KOPT-K1 (cell line): Measurements from ENCODE around the gene SLC47A2.

ENCODE experiments used
- H3K27ac ChIP-seq: fragments of 200-600 bp; sonication (generic); 2 replicates; pipeline ENCODE4 v1.5.1; 2016; ENCODE audit warnings: antibody characterized with exemption, mild to moderate bottlenecking, low read depth, low read length; ENCODE audit not compliant: poor library complexity, severe bottlenecking
- H3K36me3 ChIP-seq: fragments of 200-600 bp; sonication (generic); 2 replicates; pipeline ENCODE4 v1.5.1; 2017; ENCODE audit warnings: antibody characterized with exemption, mild to moderate bottlenecking, low read length, moderate library complexity; ENCODE audit not compliant: insufficient read depth
- H3K9me3 ChIP-seq: fragments of 200-600 bp; sonication (generic); 2 replicates; pipeline ENCODE4 v1.5.1; 2017; ENCODE audit warnings: antibody characterized with exemption, low read length, mild to moderate bottlenecking; ENCODE audit not compliant: insufficient read depth, poor library complexity, severe bottlenecking

Gene SLC47A2

DNA sequence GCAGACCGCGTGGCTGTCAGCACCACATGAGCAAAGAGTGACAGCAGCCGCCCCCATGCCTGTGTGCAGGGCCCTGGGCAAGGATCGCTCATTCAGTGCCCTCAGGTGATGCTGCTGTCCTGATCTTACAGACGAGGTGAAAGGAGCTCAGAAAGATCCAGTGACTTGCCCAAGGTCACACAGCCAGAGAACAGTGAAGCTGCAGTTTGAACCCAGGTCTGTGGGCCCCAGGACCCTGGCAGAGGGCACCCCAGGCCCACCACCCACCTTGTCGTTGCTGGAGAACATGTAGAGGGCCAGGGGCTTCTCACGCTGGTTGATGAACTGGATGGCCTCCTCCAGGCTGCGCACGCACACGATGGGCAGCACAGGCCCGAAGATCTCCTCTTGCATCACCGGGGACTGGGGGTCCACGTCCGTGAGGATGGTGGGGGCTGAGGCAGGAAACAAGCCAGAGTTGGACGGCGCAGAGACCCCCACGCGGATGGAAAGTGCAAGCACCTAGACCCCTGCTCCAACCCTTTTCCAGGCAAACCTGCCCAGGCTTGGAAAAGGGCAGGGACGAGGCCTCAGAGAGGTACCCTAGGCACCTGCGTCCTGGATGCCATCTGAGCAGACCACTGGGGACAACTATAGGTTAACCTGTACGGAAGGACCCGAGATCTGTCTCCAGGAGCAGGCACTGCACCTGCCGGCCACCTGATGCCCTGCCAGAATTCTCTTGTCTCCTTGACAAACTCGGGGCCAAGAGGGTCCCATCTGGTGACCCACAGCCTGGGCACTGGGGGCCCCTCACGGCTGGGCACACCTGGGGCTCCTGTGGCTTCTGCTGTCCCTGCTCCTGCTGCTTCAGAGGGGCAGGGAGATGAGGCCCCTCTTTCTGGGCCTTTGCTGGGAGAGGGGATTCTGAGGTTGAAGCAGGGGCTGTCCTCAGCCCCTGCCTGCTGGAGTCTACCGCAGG, 23.1 kb upstream of the SLC47A2 start:
- Histone ChIP-seq H3K9me3 (no peaks in the 10 kb centered on the region), H3K36me3 (no peaks in the 10 kb centered on the region), H3K27ac (no peak overlapping the region)

GRCh38 chr17:19738757-19739156, 22.4 kb upstream of the SLC47A2 start:
- Histone ChIP-seq H3K9me3 (no peaks in the 10 kb centered on the region), H3K27ac (no peak overlapping the region), H3K36me3 (no peaks in the 10 kb centered on the region)

- H3K36me3 ChIP-seq = no peaks in the 10 kb centered on the region
- H3K9me3 ChIP-seq = no peaks in the 10 kb centered on the region
- no peak overlapping the region for H3K27ac ChIP-seq
These were observed 21.7 kb upstream of the SLC47A2 start for GRCh38 chr17:19738073-19738449.

GRCh38 chr17:19737305-19738072, 21.1 kb upstream of the SLC47A2 start:
- H3K9me3 ChIP-seq = no peaks in the 10 kb centered on the region
- H3K36me3 ChIP-seq = no peaks in the 10 kb centered on the region
- H3K27ac ChIP-seq = no peak overlapping the region

- Histone ChIP-seq H3K36me3 (no peaks in the 10 kb centered on the region), H3K27ac (no peak overlapping the region), H3K9me3 (no peaks in the 10 kb centered on the region)
These were observed 19.7 kb upstream of the SLC47A2 start for GRCh38 chr17:19736071-19736470.

DNA sequence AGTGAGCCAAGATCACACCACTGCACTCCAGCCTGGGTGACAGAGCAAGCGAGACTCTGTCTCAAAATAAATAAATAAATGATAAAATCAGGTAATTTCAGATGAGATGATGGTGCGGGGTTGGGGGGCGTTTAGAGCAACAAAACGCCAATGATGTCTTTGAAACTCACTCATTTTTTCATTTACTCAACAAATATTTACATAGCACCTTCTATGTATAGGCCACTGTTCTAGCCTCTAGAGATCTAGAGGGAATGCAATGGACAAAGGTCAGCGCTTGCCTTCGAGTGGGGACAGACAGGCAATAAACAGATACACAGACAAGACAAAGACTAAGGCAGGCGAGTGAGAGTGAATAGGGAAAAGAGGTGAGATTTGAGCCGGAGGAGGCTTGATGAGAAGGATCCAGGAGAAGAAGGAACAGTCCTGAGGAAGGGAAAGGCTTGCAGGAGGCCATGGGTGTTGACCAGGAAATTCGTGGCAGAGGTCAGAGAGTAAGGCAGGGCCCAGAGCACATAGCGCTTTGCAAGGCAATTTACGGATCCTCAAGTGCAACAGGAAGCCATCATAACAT, 17.7 kb upstream of the SLC47A2 start:
- H3K27ac ChIP-seq = no peak overlapping the region
- no peaks in the 10 kb centered on the region for H3K9me3 ChIP-seq
- no peaks in the 10 kb centered on the region for H3K36me3 ChIP-seq

- H3K27ac ChIP-seq = no peak overlapping the region
- H3K36me3 ChIP-seq = no peaks in the 10 kb centered on the region
These were observed 15.2 kb upstream of the SLC47A2 start for GRCh38 chr17:19731626-19732025.

GRCh38 chr17:19730843-19731242, 14.5 kb upstream of the SLC47A2 start:
- no peak overlapping the region for H3K27ac ChIP-seq
- H3K9me3 ChIP-seq = no peaks in the 10 kb centered on the region
- H3K36me3 ChIP-seq = no peaks in the 10 kb centered on the region

More at GRCh38 chr17:19731626-19732025, 15.2 kb upstream of the SLC47A2 start:
- no peaks in the 10 kb centered on the region for H3K9me3 ChIP-seq

DNA sequence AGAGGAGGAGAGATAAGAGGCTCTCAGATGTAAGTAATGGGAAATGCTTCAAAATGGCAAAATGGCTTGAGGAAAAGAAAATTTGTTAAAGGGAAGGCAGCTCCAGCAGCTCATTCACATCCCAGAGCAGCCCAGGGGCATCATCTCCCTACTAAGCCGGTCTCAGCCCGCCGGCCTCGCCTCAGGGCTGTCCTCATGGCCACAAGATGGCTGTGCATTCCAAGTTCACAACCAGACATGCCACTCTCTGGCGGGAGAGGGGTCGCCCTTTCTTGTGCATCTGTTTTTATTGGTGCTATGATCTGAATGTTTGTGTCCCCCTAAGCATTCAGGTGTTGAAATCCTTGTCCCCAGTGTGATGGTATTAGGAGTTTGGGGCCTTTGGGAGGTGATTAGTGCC, 13.5 kb upstream of the SLC47A2 start:
- Histone ChIP-seq H3K27ac (no peak overlapping the region), H3K9me3 (no peaks in the 10 kb centered on the region), H3K36me3 (no peaks in the 10 kb centered on the region)

DNA sequence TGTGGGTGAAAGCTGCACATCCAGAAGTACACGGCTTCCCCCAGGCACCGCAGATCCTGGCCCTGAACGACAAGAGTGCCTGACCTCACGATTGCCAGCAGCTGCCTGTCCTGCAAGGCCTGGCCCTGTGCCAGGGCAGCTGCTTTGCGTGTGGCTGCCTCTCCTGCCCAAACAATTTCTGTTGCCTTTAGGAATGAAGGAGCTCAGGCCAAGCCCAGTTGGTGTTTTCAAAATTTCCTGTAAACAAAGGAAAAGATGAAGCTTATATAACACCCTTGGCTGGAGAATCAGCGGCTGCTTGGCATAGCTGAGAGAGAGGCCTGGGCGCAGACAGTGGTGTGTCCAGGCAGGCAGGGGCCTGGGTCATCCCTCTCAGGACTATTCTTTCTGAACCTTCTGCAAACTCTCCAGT, 11.7 kb upstream of the SLC47A2 start:
- Histone ChIP-seq H3K36me3 (no peaks in the 10 kb centered on the region), H3K9me3 (no peaks in the 10 kb centered on the region), H3K27ac (no peak overlapping the region)

DNA sequence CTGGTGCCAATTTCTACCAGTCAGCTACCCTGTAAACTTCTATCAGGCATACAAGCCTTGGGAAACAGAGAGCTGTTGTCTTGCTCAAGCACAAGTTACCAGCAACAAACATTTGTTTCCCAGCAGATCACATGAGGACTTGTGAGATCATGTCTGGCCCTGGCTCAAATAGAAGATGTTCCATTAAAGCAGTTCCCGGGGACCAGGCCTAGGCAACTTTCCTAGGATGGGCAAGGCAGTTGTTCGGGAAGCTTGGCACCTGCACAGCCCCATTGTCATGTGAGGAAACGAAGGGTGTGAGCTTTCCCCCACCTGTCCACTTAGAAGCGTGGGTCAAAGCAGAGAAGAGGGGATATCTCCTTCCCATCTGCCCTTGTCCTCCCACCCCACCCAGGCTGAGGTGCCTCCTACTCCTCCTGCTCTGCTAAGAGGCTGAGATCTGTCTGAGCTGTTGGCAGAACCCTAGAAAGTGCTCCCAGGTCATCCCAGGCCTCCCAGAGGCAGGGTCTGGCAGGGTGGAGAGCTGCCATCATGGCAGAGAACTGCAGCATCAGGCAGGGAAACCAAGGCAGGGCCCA, 11.2 kb upstream of the SLC47A2 start:
- H3K36me3 ChIP-seq = no peaks in the 10 kb centered on the region
- no peak overlapping the region for H3K27ac ChIP-seq

DNA sequence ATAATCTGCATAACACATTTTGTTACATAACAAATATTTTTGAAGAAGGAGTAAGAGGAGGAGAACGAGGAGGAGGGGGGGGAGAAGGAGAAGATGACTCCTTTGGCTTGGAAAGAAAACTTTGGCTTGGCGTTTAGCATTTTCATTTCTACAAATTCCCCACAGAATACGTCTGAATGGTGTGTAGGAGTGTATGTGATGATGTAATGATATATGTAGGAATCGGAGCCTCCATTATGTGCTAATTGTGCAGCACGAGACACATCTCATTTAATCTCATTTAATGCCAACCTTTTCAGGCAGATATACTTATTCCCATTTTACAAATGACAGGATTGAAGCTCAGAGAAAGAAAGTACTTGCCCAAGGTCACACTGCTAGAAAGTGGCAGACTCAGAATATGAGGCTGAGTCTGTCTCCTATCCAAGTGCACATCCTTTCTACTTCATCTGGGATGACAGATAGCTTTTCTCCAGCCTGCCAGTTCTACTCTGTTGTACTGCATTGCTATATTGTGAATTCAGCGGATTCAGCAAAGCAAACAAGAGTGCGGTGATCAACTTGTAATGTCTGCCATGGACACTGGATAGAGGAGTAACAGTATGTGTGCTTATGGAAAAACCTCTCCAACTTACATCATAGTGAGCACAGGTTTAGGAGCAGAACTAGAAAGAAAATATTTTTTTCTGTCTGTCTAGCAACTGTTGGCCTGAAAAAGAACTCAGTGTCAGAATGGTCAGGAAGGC, 10.4 kb upstream of the SLC47A2 start:
- no peaks in the 10 kb centered on the region for H3K36me3 ChIP-seq
- H3K27ac ChIP-seq = no peak overlapping the region
- no peaks in the 10 kb centered on the region for H3K9me3 ChIP-seq

More for the DNA sequence above, 11.2 kb upstream of the SLC47A2 start:
- no peaks in the 10 kb centered on the region for H3K9me3 ChIP-seq

GRCh38 chr17:19725486-19725885, 9.1 kb upstream of the SLC47A2 start:
- H3K36me3 ChIP-seq = no peaks in the 10 kb centered on the region
- no peak overlapping the region for H3K27ac ChIP-seq
- no peaks in the 10 kb centered on the region for H3K9me3 ChIP-seq
